ENCODE results near the gene CPOX. TPM values are rescaled to one million over a fixed set of nuclear protein-coding genes. Genes with fewer than 3 reads are reported as not detected.

Gene CPOX
- total RNA-seq, 2 donors from 2014 or later: 14.0 to 40.8 TPM

- no peaks in the 10 kb centered on the region for H3K9me3 ChIP-seq
- no peak overlapping the region for H3K27ac ChIP-seq
- H3K4me3 ChIP-seq: no peak overlapping the region
- no peak for ATAC-seq (ENCODE audit: insufficient number of reproducible peaks, low FRiP score, low read depth)
- H3K4me1 ChIP-seq (ENCODE audit: control insufficient read depth in 1 of 2, low read depth in 2 of 2): no peaks in the 10 kb centered on the region
- no peak for DNase-seq (ENCODE audit: low spot score)
- no peaks in the 10 kb centered on the region for H3K36me3 ChIP-seq
- H3K27me3 ChIP-seq (replicated peaks; ENCODE audit: insufficient read depth): no peaks in the 10 kb centered on the region
- TF ChIP-seq, protein P1, sequence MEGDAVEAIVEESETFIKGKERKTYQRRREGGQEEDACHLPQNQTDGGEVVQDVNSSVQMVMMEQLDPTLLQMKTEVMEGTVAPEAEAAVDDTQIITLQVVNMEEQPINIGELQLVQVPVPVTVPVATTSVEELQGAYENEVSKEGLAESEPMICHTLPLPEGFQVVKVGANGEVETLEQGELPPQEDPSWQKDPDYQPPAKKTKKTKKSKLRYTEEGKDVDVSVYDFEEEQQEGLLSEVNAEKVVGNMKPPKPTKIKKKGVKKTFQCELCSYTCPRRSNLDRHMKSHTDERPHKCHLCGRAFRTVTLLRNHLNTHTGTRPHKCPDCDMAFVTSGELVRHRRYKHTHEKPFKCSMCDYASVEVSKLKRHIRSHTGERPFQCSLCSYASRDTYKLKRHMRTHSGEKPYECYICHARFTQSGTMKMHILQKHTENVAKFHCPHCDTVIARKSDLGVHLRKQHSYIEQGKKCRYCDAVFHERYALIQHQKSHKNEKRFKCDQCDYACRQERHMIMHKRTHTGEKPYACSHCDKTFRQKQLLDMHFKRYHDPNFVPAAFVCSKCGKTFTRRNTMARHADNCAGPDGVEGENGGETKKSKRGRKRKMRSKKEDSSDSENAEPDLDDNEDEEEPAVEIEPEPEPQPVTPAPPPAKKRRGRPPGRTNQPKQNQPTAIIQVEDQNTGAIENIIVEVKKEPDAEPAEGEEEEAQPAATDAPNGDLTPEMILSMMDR (IDR thresholded peaks at IDR 0.05): no peak
These were observed 59.2 kb downstream of the CPOX start for GRCh38 chr3:98534168-98534567.

GRCh38 chr3:98532709-98533571, 60.5 kb downstream of the CPOX start:
- DNase-seq (ENCODE audit: low spot score) (no peak), ATAC-seq (ENCODE audit: insufficient number of reproducible peaks, low FRiP score, low read depth) (no peak)
- no peaks in the 10 kb centered on the region for H3K36me3 ChIP-seq
- no peak overlapping the region for H3K27ac ChIP-seq
- H3K27me3 ChIP-seq (replicated peaks; ENCODE audit: insufficient read depth): no peaks in the 10 kb centered on the region
- TF ChIP-seq, protein P1 (IDR thresholded peaks at IDR 0.05): no peak
- H3K9me3 ChIP-seq: no peaks in the 10 kb centered on the region
- no peaks in the 10 kb centered on the region for H3K4me1 ChIP-seq (ENCODE audit: control insufficient read depth in 1 of 2, low read depth in 2 of 2)
- no peak overlapping the region for H3K4me3 ChIP-seq

DNA sequence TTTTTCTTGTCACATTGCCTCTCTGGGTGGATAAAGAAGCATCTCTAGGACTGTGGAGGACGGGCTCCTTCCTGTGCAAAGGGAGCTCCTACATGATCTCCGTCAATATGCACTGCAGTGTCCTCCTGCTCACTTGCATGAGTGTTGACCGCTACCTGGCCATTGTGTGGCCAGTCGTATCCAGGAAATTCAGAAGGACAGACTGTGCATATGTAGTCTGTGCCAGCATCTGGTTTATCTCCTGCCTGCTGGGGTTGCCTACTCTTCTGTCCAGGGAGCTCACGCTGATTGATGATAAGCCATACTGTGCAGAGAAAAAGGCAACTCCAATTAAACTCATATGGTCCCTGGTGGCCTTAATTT, 61.2 kb downstream of the CPOX start:
- DNase-seq (ENCODE audit: low spot score): no peak
- H3K4me3 ChIP-seq: no peak overlapping the region
- no peaks in the 10 kb centered on the region for H3K36me3 ChIP-seq
- H3K4me1 ChIP-seq (ENCODE audit: control insufficient read depth in 1 of 2, low read depth in 2 of 2): no peaks in the 10 kb centered on the region
- no peak overlapping the region for H3K27ac ChIP-seq
- TF ChIP-seq, protein P1 (IDR thresholded peaks at IDR 0.05): no peak
- H3K27me3 ChIP-seq (replicated peaks; ENCODE audit: insufficient read depth): no peaks in the 10 kb centered on the region
- no peak for ATAC-seq (ENCODE audit: insufficient number of reproducible peaks, low FRiP score, low read depth)
- H3K9me3 ChIP-seq: no peaks in the 10 kb centered on the region

- Histone ChIP-seq H3K27ac (no peak within 1 kb of the TSS), H3K4me3 (no peak within 1 kb of the TSS), H3K4me1 (ENCODE audit: control insufficient read depth in 1 of 2, low read depth in 2 of 2) (no peaks in the 10 kb centered on the region), H3K36me3 (no peaks in the 10 kb centered on the region), H3K9me3 (no peaks in the 10 kb centered on the region), H3K27me3 (replicated peaks; ENCODE audit: insufficient read depth) (no peaks in the 10 kb centered on the region)
- TF ChIP-seq, protein P1 (IDR thresholded peaks at IDR 0.05): no peak
- no peak for ATAC-seq (ENCODE audit: insufficient number of reproducible peaks, low FRiP score, low read depth)
- DNase-seq (ENCODE audit: low spot score): no peak
These were observed 61.7 kb downstream of the CPOX start, which contains the start of gene GPR15 for GRCh38 chr3:98531622-98532274. TSS of gene GPR15 (plus strand) at chr3:98531978. CDS start at chr3:98532034, 56 bp downstream.

DNA sequence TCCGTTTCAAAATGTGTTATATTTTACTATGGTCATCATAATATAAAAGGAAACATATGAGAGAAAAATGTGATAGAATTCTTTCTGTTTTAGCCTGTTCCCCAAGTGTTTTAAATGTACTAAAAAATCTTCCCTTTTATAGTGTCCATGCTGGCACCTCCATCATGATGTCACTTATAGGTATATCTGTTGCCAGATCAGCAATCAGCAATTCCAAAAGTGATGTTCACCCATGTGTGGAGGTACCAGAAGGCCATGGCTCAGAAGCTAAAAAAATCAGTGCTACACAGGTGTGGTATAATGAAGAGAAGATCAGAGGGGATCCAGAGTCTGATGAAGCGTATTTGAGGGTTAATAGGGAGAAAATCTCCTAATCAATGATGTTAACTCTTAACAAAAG, 62.7 kb downstream of the CPOX start:
- DNase-seq (ENCODE audit: low spot score): no peak
- Histone ChIP-seq H3K27ac (no peak overlapping the region), H3K36me3 (no peaks in the 10 kb centered on the region), H3K27me3 (replicated peaks; ENCODE audit: insufficient read depth) (no peaks in the 10 kb centered on the region), H3K9me3 (no peaks in the 10 kb centered on the region), H3K4me3 (no peak overlapping the region), H3K4me1 (ENCODE audit: control insufficient read depth in 1 of 2, low read depth in 2 of 2) (no peaks in the 10 kb centered on the region)
- TF ChIP-seq, protein P1 (IDR thresholded peaks at IDR 0.05): no peak
- ATAC-seq (ENCODE audit: insufficient number of reproducible peaks, low FRiP score, low read depth): no peak
